Measurements from ENCODE around the gene CHFR. TPM values are rescaled to one million over a fixed set of nuclear protein-coding genes. Genes with fewer than 3 reads are reported as not detected.

Gene CHFR
- total RNA-seq, 1 donor from 2014 or later: 74.1 TPM

- Mint-ChIP-seq H3K9me3 (ENCODE audit: unreplicated experiment) (no peaks in the 10 kb centered on the region), H3K36me3 (ENCODE audit: low read depth, unreplicated experiment) (peaks cover 40% of the 10 kb centered on the region), H3K27ac (ENCODE audit: unreplicated experiment) (peak overlapping the region; percentile 24), H3K4me3 (ENCODE audit: unreplicated experiment) (peak overlapping the region; percentile 56), H3K4me1 (ENCODE audit: unreplicated experiment) (no peaks in the 10 kb centered on the region), H3K27me3 (ENCODE audit: unreplicated experiment) (peaks cover 15% of the 10 kb centered on the region)
- no peak for TF ChIP-seq CTCF (IDR thresholded peaks at IDR 0.05; ENCODE audit: unreplicated experiment)
- DNase-seq (ENCODE audit: low spot score): no peak
Measured at GRCh38 chr12:132853285-132854092, 33.9 kb downstream of the CHFR start.

GRCh38 chr12:132852496-132852895, 34.9 kb downstream of the CHFR start:
- Mint-ChIP-seq H3K27me3 (ENCODE audit: unreplicated experiment) (peaks cover 15% of the 10 kb centered on the region), H3K4me1 (ENCODE audit: unreplicated experiment) (no peaks in the 10 kb centered on the region), H3K9me3 (ENCODE audit: unreplicated experiment) (no peaks in the 10 kb centered on the region), H3K4me3 (ENCODE audit: unreplicated experiment) (no peak overlapping the region), H3K36me3 (ENCODE audit: low read depth, unreplicated experiment) (peaks cover 47% of the 10 kb centered on the region), H3K27ac (ENCODE audit: unreplicated experiment) (no peak overlapping the region)
- DNase-seq (ENCODE audit: low spot score): no peak
- no peak for TF ChIP-seq CTCF (IDR thresholded peaks at IDR 0.05; ENCODE audit: unreplicated experiment)

GRCh38 chr12:132851465-132851864, 35.9 kb downstream of the CHFR start:
- no peak for DNase-seq (ENCODE audit: low spot score)
- Mint-ChIP-seq H3K4me3 (ENCODE audit: unreplicated experiment) (peak overlapping the region; percentile 57), H3K27me3 (ENCODE audit: unreplicated experiment) (peaks cover 15% of the 10 kb centered on the region), H3K27ac (ENCODE audit: unreplicated experiment) (no peak overlapping the region), H3K36me3 (ENCODE audit: low read depth, unreplicated experiment) (peaks cover 51% of the 10 kb centered on the region), H3K9me3 (ENCODE audit: unreplicated experiment) (no peaks in the 10 kb centered on the region), H3K4me1 (ENCODE audit: unreplicated experiment) (no peaks in the 10 kb centered on the region)
- no peak for TF ChIP-seq CTCF (IDR thresholded peaks at IDR 0.05; ENCODE audit: unreplicated experiment)

- DNase-seq (ENCODE audit: low spot score): no peak
Measured at GRCh38 chr12:132850291-132850690, 37.1 kb downstream of the CHFR start.

More at GRCh38 chr12:132850291-132850690, 37.1 kb downstream of the CHFR start:
- Mint-ChIP-seq H3K27ac (ENCODE audit: unreplicated experiment) (no peak overlapping the region), H3K36me3 (ENCODE audit: low read depth, unreplicated experiment) (peaks cover 47% of the 10 kb centered on the region), H3K9me3 (ENCODE audit: unreplicated experiment) (no peaks in the 10 kb centered on the region), H3K27me3 (ENCODE audit: unreplicated experiment) (peaks cover 15% of the 10 kb centered on the region), H3K4me1 (ENCODE audit: unreplicated experiment) (no peaks in the 10 kb centered on the region), H3K4me3 (ENCODE audit: unreplicated experiment) (no peak overlapping the region)
- no peak for TF ChIP-seq CTCF (IDR thresholded peaks at IDR 0.05; ENCODE audit: unreplicated experiment)

All from endothelial cell (in vitro differentiated cells).